Left lung (tissue), 10 donors: Measurements from ENCODE around the gene IREB2. TPM values are rescaled to one million over a fixed set of nuclear protein-coding genes. Genes with fewer than 3 reads are reported as not detected.
"Not testable (repeated sequence)": the region's sequence is repeated elsewhere in the genome, so short reads cannot be mapped to it uniquely, and the experiment has no call there.

Experiments
- ATAC-seq: fragments of 200-7000 bp; cut with Tn5 transposase; one replicate; pipeline ENCODE4 v1.9.1; 2020; ENCODE audit warnings: moderate library complexity
- DNase-seq, 4 donors: peaks; one replicate each; pipeline ENCODE4 v3.0.0-alpha.2; 2013 to 2020
- H3K27ac ChIP-seq, 2 donors: fragments of 200-600 bp; sonication (generic) in 1 of 2; one replicate each; pipeline versions ENCODE4 v1.5.0 to v1.8.0; 2020 to 2021
- H3K27me3 ChIP-seq, 2 donors: fragments of 200-600 bp; sonication (generic) in 1 of 2; one replicate each; pipeline versions ENCODE4 v1.5.0 to v1.8.0; 2020 to 2021
- H3K36me3 ChIP-seq, 2 donors: fragments of 200-600 bp; sonication (generic) in 1 of 2; one replicate each; pipeline versions ENCODE4 v1.5.0 to v1.8.0; 2020 to 2021
- H3K4me1 ChIP-seq, 2 donors: fragments of 200-600 bp; one replicate each; pipeline ENCODE4 v1.8.0; 2021
- H3K4me3 ChIP-seq, 2 donors: fragments of 200-600 bp; sonication (generic) in 1 of 2; one replicate each; pipeline versions ENCODE4 v1.5.0 to v1.8.0; 2020 to 2021; ENCODE audit warnings: mild to moderate bottlenecking in 1 of 2
- H3K9me3 ChIP-seq, 2 donors: fragments of 200-600 bp; sonication (generic) in 1 of 2; one replicate each; pipeline versions ENCODE4 v1.5.0 to v1.8.0; 2020 to 2021
- CTCF ChIP-seq, 2 donors: fragments of 200-600 bp; sonication (generic) in 1 of 2; IDR thresholded peaks; one replicate each; pipeline versions ENCODE4 v1.5.0 to v1.8.0; 2021; ENCODE audit warnings: antibody characterized with exemption in 2 of 2
- intact Hi-C, 2 donors: fragments of 100-400 bp; cut with DNase I; formaldehyde crosslinking; loops; one replicate each; pipeline versions ENCODE4 v1.11.2 to v1.14.2; 2022
- polyA plus RNA-seq, 6 donors: library from polyadenylated mRNA; unstranded; fragments of 120-200 nt; gene quantifications; one replicate each; pipeline ENCODE4 v1.2.1, GENCODE V29; 2013; ENCODE audit not compliant: insufficient read length in 6 of 6
- total RNA-seq, 2 donors: library from RNA; stranded (reverse); fragmentation: NEBNext Ultra II Directional; extraction: Animal tissue kit (Norgen Biotek cat#: 25700); gene quantifications; one replicate each; pipeline ENCODE4 v1.2.1, GENCODE V29; 2021
- donor health status: DM: no; HTN: yes; CAD: no.
- donor health status: DM: no; HTN: no; CAD: no.

IREB2 gene
- total and polyA plus RNA-seq, 8 donors = 42.3 to 81.8 (median 70.8) TPM

DNA sequence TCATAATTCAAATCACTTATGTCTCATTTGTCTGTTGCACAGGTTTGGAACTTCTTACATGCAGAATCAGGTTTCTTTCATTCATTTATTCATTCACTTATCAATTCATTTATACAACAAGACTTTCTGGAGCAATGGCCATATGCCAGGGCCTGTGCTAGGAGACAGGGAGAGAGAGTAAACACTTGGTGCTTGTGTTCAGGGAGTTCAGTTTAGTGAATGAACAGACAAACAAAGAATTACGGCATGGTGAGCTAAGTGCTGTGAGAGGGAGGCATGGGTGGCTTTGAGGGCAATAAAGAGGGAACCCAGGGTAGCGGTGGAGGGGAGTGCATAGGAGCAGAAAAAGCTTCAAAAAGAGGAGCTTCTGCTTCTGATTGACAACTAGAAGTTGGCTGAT is 8.5 kb upstream of the IREB2 start:
- no peak for TF ChIP-seq CTCF (IDR thresholded peaks at IDR 0.05)
- no peak overlapping the region for H3K27ac ChIP-seq
- H3K27me3 ChIP-seq = no peaks in the 10 kb centered on the region
- H3K4me3 ChIP-seq = no peak overlapping the region
- peak; percentile 65 for ATAC-seq
- peak in 1 of 4 donors; percentile 66 for DNase-seq
- intact Hi-C loops = no loop called here
- peaks cover 0 to 10% of the 10 kb centered on the region in 2 donors for H3K4me1 ChIP-seq
- no peaks in the 10 kb centered on the region for H3K9me3 ChIP-seq
- H3K36me3 ChIP-seq = no peaks in the 10 kb centered on the region

DNA sequence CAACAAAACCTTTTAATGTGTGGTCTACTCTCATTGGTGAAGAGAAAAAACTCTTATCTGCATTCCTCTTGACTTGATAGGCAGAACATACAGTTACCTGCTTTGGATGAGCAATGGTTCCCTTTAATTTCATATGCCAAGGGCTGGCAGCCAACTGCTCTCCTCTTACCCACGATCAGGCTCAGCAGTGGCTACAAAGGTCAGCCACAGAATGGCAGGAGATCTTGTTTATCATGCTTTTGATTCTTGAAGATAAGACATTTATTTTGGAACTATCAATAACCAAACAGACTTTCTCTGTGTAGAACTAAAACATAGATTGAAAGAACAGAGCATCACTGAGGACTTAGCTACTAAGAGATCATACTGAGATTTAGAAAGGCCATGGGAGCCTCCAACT is 6.1 kb upstream of the IREB2 start:
- ATAC-seq = no peak

GRCh38 chr15:78432664-78433063 is 5.4 kb upstream of the IREB2 start:
- DNase-seq (no peak), ATAC-seq (no peak)
- H3K4me1 ChIP-seq = peaks cover 0 to 7% of the 10 kb centered on the region in 2 donors
- no peak overlapping the region for H3K4me3 ChIP-seq
- H3K9me3 ChIP-seq = no peaks in the 10 kb centered on the region
- intact Hi-C loops = no loop called here
- no peaks in the 10 kb centered on the region for H3K36me3 ChIP-seq
- H3K27ac ChIP-seq = no peak overlapping the region
- TF ChIP-seq CTCF (IDR thresholded peaks at IDR 0.05) = no peak
- no peaks in the 10 kb centered on the region for H3K27me3 ChIP-seq

More for the DNA sequence above, 6.1 kb upstream of the IREB2 start:
- intact Hi-C loops = no loop called here
- Histone ChIP-seq H3K9me3 (no peaks in the 10 kb centered on the region), H3K4me1 (peaks cover 0 to 2% of the 10 kb centered on the region in 2 donors), H3K36me3 (no peaks in the 10 kb centered on the region), H3K4me3 (no peak overlapping the region), H3K27ac (no peak overlapping the region), H3K27me3 (no peaks in the 10 kb centered on the region)
- TF ChIP-seq CTCF (IDR thresholded peaks at IDR 0.05) = no peak
- no peak for DNase-seq

- intact Hi-C loops = no loop called here
- no peak for ATAC-seq
- Histone ChIP-seq H3K27ac (no peak overlapping the region), H3K36me3 (no peaks in the 10 kb centered on the region), H3K4me1 (peaks cover under 1 to 11% of the 10 kb centered on the region in 2 donors), H3K4me3 (no peak overlapping the region), H3K9me3 (no peaks in the 10 kb centered on the region), H3K27me3 (no peaks in the 10 kb centered on the region)
- no peak for TF ChIP-seq CTCF (IDR thresholded peaks at IDR 0.05)
- no peak for DNase-seq
Observed at GRCh38 chr15:78434134-78434533, 3.9 kb upstream of the IREB2 start.

DNA sequence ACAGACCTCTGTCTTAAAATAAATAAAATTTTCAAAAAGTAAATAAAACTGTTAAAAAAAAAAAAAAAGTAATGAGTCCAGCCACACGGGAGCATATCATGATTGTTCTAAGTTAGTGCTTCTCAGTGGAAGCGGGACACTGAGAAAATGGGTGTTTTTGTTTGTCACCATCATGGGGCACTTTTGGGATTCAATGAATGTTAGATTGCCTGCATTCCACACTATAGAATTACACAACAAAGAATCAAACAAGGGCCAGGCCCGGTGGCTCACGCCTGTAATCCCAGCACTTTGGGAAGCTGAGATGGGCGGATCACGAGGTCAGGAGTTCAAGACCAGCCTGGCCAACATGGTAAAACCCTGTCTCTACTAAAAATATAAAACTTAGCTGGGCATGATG is 3.3 kb upstream of the IREB2 start:
- H3K27ac ChIP-seq, H3K27me3 ChIP-seq, ATAC-seq, H3K9me3 ChIP-seq, DNase-seq, H3K36me3 ChIP-seq, intact Hi-C loops, H3K4me3 ChIP-seq: not testable (repeated sequence)
- peaks cover 5 to 17% of the 10 kb centered on the region in 2 donors for H3K4me1 ChIP-seq

DNA sequence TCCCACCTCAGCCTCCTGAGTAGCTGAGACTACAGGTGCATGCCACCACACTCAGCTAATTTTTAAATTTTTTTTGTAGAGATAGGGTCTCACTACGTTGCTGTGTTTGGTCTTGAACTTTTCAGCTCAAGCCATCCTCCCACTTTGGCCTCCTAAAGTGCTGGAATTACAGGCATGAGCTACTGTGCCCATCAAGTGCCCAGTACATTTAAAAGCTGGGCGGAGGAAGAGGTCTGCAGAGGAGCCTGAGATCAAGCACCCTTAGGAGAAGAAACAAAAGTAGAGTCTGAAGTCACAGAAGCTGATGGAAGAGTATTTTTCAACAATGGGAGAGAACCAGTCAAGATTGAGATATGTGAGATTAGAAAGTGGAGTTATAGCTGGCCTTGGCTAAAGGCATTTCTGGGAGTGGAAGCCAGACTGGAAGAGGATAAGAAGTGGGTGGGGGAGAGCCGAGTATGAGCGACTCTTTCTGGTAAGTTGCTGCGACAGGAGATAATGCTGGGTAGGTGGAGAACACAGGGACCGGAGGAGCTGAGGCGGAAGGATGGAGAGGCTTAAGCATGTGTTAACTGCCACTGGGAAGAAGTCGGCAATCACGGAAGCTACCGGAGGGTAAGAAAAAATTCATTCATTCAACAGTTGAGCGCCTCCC is 782 bp upstream of the IREB2 start:
- H3K4me1 ChIP-seq = peaks cover 5 to 42% of the 10 kb centered on the region in 2 donors
- peak overlapping the region; percentile 95 to 100 for H3K4me3 ChIP-seq
- no peaks in the 10 kb centered on the region for H3K27me3 ChIP-seq
- no peak for TF ChIP-seq CTCF (IDR thresholded peaks at IDR 0.05)
- ATAC-seq = no peak
- H3K9me3 ChIP-seq = no peaks in the 10 kb centered on the region
- peaks cover 0 to 16% of the 10 kb centered on the region in 2 donors for H3K36me3 ChIP-seq
- no peak for DNase-seq
- intact Hi-C loops = no loop called here
- H3K27ac ChIP-seq = peak overlapping the region; percentile 90 to 94
